HG02870 (cell line): Measurements from ENCODE around the gene DSCAML1.

Experiments used
- ATAC-seq: cut with Tn5 transposase; IDR thresholded peaks from one replicate; pipeline ENCODE4 v1.9.1; 2021; ENCODE audit warnings: mild to moderate bottlenecking, moderate library complexity; ENCODE audit not compliant: unreplicated experiment

The DSCAML1 gene

DNA sequence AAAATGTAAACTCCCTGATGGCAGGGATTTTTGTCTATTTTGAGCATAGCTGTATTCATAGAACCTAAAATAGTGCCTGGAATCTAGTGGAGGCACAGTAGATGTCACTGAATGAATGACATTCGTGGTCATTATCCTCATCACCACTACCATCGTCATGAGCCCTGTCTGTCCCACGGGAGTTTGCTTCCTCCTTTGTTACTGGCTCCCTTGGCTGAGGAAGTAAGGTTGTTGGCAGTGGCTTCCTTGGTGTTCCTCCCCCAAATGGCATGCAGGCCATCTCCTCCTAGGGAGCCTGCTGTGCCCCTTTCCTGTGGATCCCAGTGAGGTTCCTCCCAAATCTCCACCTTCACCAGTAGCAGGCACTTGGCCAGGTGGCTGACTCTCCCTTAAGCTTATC, 286.4 kb downstream of the DSCAML1 start:
- no peak for ATAC-seq

DNA sequence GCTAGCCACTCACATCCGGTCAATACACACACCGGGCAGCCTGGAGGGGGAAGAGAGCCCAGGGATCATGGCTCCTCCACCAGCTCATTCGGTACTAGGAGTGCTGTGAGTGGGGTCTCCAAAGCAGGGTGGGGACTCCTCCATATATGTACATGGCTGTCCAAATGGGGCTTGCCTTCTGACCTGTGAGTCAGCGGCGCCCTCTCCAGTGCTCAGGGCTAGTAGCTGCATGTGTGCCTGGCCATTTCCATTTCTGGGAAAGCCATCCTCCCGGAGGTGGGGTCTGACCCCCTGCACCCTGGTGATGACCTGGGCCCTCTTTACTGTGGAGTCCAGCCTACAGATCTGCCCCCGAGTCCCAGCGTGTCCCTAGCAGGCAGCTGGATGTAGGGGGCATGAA, 287.5 kb downstream of the DSCAML1 start:
- no peak for ATAC-seq

- ATAC-seq, result no peak
Measured at GRCh38 chr11:117506971-117507370, 290.0 kb downstream of the DSCAML1 start.

- ATAC-seq, result no peak
Measured at GRCh38 chr11:117505285-117505970, 291.6 kb downstream of the DSCAML1 start.

GRCh38 chr11:117502779-117503100, 294.3 kb downstream of the DSCAML1 start:
- ATAC-seq, result no peak

- no peak for ATAC-seq
Measured at GRCh38 chr11:117502015-117502778, 294.8 kb downstream of the DSCAML1 start.

- ATAC-seq, result no peak
Measured at GRCh38 chr11:117501237-117501898, 295.6 kb downstream of the DSCAML1 start.

- no peak for ATAC-seq
Measured at GRCh38 chr11:117498791-117499190, 298.2 kb downstream of the DSCAML1 start.

GRCh38 chr11:117497206-117497951, 299.6 kb downstream of the DSCAML1 start:
- no peak for ATAC-seq

DNA sequence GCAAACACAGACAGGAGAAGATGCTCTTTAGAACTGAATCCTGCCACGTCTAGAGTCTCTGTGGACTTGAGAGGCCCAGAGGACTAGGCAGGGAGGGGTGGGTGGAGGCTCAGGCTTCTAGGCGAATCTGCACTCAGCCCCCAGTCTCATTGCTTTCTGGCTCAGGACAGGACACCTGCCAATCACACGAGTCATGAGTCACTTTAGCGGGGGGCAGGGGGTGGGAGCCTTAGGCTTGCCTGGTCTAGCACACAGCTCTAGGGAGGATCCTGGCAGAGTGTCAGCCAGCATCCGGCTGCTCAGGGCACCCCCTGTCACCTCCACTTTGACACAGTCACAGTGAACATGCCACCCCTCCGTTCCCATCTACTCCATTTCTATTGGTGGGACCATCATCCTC, 301.7 kb downstream of the DSCAML1 start:
- ATAC-seq, result no peak

- no peak for ATAC-seq
Measured at GRCh38 chr11:117492578-117493251, 304.3 kb downstream of the DSCAML1 start.

- ATAC-seq, result no peak
Measured at GRCh38 chr11:117490911-117491310, 306.1 kb downstream of the DSCAML1 start.

DNA sequence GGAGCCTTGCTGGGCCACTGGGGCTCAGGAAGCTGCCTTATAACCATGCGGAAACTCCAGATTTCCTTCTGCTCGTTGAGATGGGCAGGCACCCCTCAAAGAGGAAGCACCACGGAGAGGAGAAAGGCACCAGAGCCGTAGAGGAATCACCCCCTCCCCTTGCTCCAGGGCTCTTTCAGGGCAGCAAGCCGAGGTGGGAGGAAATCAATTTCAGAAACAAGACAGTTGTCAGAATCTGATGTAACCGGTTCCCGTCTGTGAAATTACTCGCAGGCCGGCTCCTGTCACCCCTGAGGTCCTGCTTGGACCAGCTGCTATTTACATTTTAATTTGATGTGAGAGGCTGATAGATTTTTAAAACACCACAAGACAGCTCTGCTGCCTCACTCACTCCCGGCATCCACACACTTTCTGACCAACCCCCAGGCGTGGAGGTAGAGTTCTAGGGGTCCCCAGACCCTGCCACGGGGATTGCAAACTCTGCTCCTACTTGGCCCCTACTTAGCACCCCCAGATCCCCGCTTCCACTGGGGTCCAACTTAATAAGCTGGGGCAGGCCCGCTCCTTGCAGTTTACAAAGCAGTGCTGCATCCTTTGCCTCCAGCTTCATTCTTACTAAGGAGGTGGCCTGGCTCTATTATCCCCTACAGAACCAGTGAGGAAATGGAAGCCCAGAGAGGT, 306.9 kb downstream of the DSCAML1 start:
- ATAC-seq, result no peak

GRCh38 chr11:117488996-117489952, 307.7 kb downstream of the DSCAML1 start:
- ATAC-seq, result no peak

- no peak for ATAC-seq
Measured at GRCh38 chr11:117486059-117486458, 311.0 kb downstream of the DSCAML1 start.

- ATAC-seq, result no peak
Measured at GRCh38 chr11:117484156-117484555, 312.9 kb downstream of the DSCAML1 start.

DNA sequence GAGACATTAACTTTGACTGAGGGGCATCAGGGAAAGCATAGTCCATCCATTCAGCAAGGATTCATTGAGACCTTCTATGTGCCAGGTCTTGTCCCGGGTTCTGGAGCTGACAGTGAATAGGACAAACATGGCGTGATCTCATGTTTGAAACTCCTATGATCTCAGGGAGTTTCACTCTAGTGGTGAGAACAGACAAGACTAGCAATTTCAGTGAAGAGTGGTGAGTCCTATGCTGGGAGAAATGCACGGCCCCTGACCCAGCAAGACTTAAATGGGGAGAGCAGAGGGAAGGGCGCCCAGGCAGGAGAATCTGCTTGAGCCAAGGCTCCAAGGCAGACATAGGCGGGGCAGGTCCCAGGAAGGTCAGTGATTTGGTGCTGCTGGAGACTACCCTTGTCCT, 313.6 kb downstream of the DSCAML1 start:
- no peak for ATAC-seq

- no peak for ATAC-seq
Measured at GRCh38 chr11:117482881-117483280, 314.1 kb downstream of the DSCAML1 start.

DNA sequence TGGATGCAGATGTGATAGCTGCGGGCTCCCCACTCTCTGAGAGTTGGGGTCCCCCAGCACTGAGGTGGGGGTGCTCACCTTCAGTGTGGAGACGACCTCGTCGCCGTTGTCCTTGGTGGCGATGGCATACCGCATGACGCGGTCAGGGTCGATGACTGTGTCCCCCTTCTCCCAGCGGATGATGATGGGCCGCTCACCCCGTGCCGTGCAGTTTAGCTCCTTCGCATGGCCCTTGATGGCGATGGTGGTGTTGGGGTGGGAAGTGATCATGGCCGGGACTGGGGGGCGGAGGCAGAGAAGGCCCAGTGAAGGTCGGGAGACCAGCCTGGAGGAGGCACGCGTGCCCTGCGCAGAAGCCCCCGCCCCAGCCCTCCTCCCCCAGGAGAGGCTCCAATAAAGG, 315.1 kb downstream of the DSCAML1 start:
- no peak for ATAC-seq
